SH-SY5Y (cell line): ENCODE results near the gene FBXO24.

ENCODE experiments used
- GATA2 ChIP-seq: IDR thresholded peaks from 2 replicates; pipeline ENCODE4 v1.6.1; 2011; ENCODE audit warnings: mild to moderate bottlenecking, low read depth, low read length
- GATA3 ChIP-seq: IDR thresholded peaks from 2 replicates; pipeline ENCODE4 v1.6.1; 2011; ENCODE audit warnings: low read depth, mild to moderate bottlenecking, low read length, moderate library complexity

GRCh38 chr7:100578246-100579183 is 7.6 kb upstream of the FBXO24 start:
- TF ChIP-seq GATA3 (no peak), GATA2 (no peak)
